Measurements from ENCODE around the gene AHR. TPM values are rescaled to one million over a fixed set of nuclear protein-coding genes. Genes with fewer than 3 reads are reported as not detected.

AHR gene
- total RNA-seq, 1 experiment from 2014 or later = 64.1 TPM

GRCh38 chr7:17297243-17297642 lies 1.2 kb upstream of the AHR start:
- Histone ChIP-seq H3K9me3 (replicated peaks) (no peaks in the 10 kb centered on the region), H3K4me3 (no peak overlapping the region), H3K4me1 (replicated peaks) (peaks cover 19% of the 10 kb centered on the region), H3K27ac (no peak overlapping the region), H3K27me3 (replicated peaks) (no peaks in the 10 kb centered on the region), H3K36me3 (peaks cover 7% of the 10 kb centered on the region)
- no peak for DNase-seq (ENCODE audit: low read depth in 1 of 2, low spot score in 2 of 2)

- peak in 1 of 2 experiments; percentile 49 for DNase-seq (ENCODE audit: low read depth in 1 of 2, low spot score in 2 of 2)
- Histone ChIP-seq H3K4me3 (peak overlapping the region; percentile 91), H3K27ac (peak overlapping the region; percentile 53), H3K9me3 (replicated peaks) (no peaks in the 10 kb centered on the region), H3K27me3 (replicated peaks) (no peaks in the 10 kb centered on the region), H3K36me3 (peaks cover 7% of the 10 kb centered on the region), H3K4me1 (replicated peaks) (peaks cover 19% of the 10 kb centered on the region)
Observed at GRCh38 chr7:17298840-17299482, 509 bp downstream of the AHR start.

GRCh38 chr7:17299483-17299991 lies 1.1 kb downstream of the AHR start:
- Histone ChIP-seq H3K4me1 (replicated peaks) (peaks cover 22% of the 10 kb centered on the region), H3K9me3 (replicated peaks) (no peaks in the 10 kb centered on the region), H3K4me3 (peak overlapping the region; percentile 91), H3K27me3 (replicated peaks) (no peaks in the 10 kb centered on the region), H3K27ac (no peak overlapping the region), H3K36me3 (peaks cover 7% of the 10 kb centered on the region)
- DNase-seq (ENCODE audit: low read depth in 1 of 2, low spot score in 2 of 2) = peak in 1 of 2 experiments; percentile 45

- no peaks in the 10 kb centered on the region for H3K9me3 ChIP-seq (replicated peaks)
- H3K36me3 ChIP-seq = peaks cover 7% of the 10 kb centered on the region
- H3K4me1 ChIP-seq (replicated peaks) = peaks cover 27% of the 10 kb centered on the region
- H3K27me3 ChIP-seq (replicated peaks) = no peaks in the 10 kb centered on the region
- H3K27ac ChIP-seq = no peak overlapping the region
- DNase-seq (ENCODE audit: low read depth in 1 of 2, low spot score in 2 of 2) = peak in 1 of 2 experiments; percentile 13
- H3K4me3 ChIP-seq = peak overlapping the region; percentile 91
Observed at GRCh38 chr7:17300012-17300411, 1.6 kb downstream of the AHR start.

- H3K4me1 ChIP-seq (replicated peaks) = peaks cover 31% of the 10 kb centered on the region
- H3K4me3 ChIP-seq = peak overlapping the region; percentile 91
- H3K27ac ChIP-seq = no peak overlapping the region
- no peaks in the 10 kb centered on the region for H3K27me3 ChIP-seq (replicated peaks)
- H3K9me3 ChIP-seq (replicated peaks) = no peaks in the 10 kb centered on the region
- no peak for DNase-seq (ENCODE audit: low read depth in 1 of 2, low spot score in 2 of 2)
- peaks cover 7% of the 10 kb centered on the region for H3K36me3 ChIP-seq
Observed at GRCh38 chr7:17300437-17300836, 2.0 kb downstream of the AHR start.

GRCh38 chr7:17301471-17302456 lies 3.3 kb downstream of the AHR start:
- DNase-seq (ENCODE audit: low read depth in 1 of 2, low spot score in 2 of 2) = peak in 1 of 2 experiments; percentile 42
- peaks cover 7% of the 10 kb centered on the region for H3K36me3 ChIP-seq
- H3K27ac ChIP-seq = no peak overlapping the region
- no peaks in the 10 kb centered on the region for H3K9me3 ChIP-seq (replicated peaks)
- no peak overlapping the region for H3K4me3 ChIP-seq
- peaks cover 44% of the 10 kb centered on the region for H3K4me1 ChIP-seq (replicated peaks)
- H3K27me3 ChIP-seq (replicated peaks) = no peaks in the 10 kb centered on the region

GRCh38 chr7:17302575-17303142 lies 4.2 kb downstream of the AHR start:
- Histone ChIP-seq H3K4me1 (replicated peaks) (peaks cover 41% of the 10 kb centered on the region), H3K4me3 (no peak overlapping the region), H3K9me3 (replicated peaks) (no peaks in the 10 kb centered on the region), H3K36me3 (peaks cover 7% of the 10 kb centered on the region), H3K27ac (no peak overlapping the region), H3K27me3 (replicated peaks) (no peaks in the 10 kb centered on the region)
- DNase-seq (ENCODE audit: low read depth in 1 of 2, low spot score in 2 of 2) = no peak

GRCh38 chr7:17304926-17305325 lies 6.5 kb downstream of the AHR start:
- Histone ChIP-seq H3K27ac (no peak overlapping the region; the same call in 1 of the 2 replicates), H3K9me3 (replicated peaks) (no peaks in the 10 kb centered on the region), H3K36me3 (peaks cover 4% of the 10 kb centered on the region; the same call in 1 of the 2 replicates), H3K4me1 (replicated peaks) (peaks cover 35% of the 10 kb centered on the region), H3K4me3 (no peak overlapping the region), H3K27me3 (replicated peaks) (no peaks in the 10 kb centered on the region)
- DNase-seq (ENCODE audit: low read depth in 1 of 2, low spot score in 2 of 2) = peak; percentile 49 to 81

GRCh38 chr7:17305387-17306171 lies 7.1 kb downstream of the AHR start:
- DNase-seq (ENCODE audit: low read depth in 1 of 2, low spot score in 2 of 2) = no peak
- H3K36me3 ChIP-seq = peaks cover 8% of the 10 kb centered on the region
- H3K4me3 ChIP-seq = no peak overlapping the region
- H3K9me3 ChIP-seq (replicated peaks) = no peaks in the 10 kb centered on the region
- no peaks in the 10 kb centered on the region for H3K27me3 ChIP-seq (replicated peaks)
- H3K27ac ChIP-seq = no peak overlapping the region; the same call in 1 of the 2 replicates
- H3K4me1 ChIP-seq (replicated peaks) = peaks cover 35% of the 10 kb centered on the region

GRCh38 chr7:17307000-17307399 lies 8.5 kb downstream of the AHR start:
- H3K27me3 ChIP-seq (replicated peaks) = no peaks in the 10 kb centered on the region
- H3K9me3 ChIP-seq (replicated peaks) = no peaks in the 10 kb centered on the region
- H3K36me3 ChIP-seq = peaks cover 22% of the 10 kb centered on the region
- H3K27ac ChIP-seq = no peak overlapping the region
- DNase-seq (ENCODE audit: low read depth in 1 of 2, low spot score in 2 of 2) = no peak
- H3K4me3 ChIP-seq = no peak overlapping the region
- H3K4me1 ChIP-seq (replicated peaks) = peaks cover 29% of the 10 kb centered on the region

GRCh38 chr7:17307558-17307957 lies 9.1 kb downstream of the AHR start:
- Histone ChIP-seq H3K27ac (no peak overlapping the region), H3K4me1 (replicated peaks) (peaks cover 29% of the 10 kb centered on the region), H3K27me3 (replicated peaks) (no peaks in the 10 kb centered on the region), H3K9me3 (replicated peaks) (no peaks in the 10 kb centered on the region), H3K36me3 (peaks cover 25% of the 10 kb centered on the region), H3K4me3 (no peak overlapping the region)
- no peak for DNase-seq (ENCODE audit: low read depth in 1 of 2, low spot score in 2 of 2)

GRCh38 chr7:17307969-17308648 lies 9.7 kb downstream of the AHR start:
- DNase-seq (ENCODE audit: low read depth in 1 of 2, low spot score in 2 of 2) = no peak
- no peaks in the 10 kb centered on the region for H3K9me3 ChIP-seq (replicated peaks)
- H3K4me1 ChIP-seq (replicated peaks) = peaks cover 29% of the 10 kb centered on the region
- H3K36me3 ChIP-seq = peaks cover 26% of the 10 kb centered on the region
- no peak overlapping the region for H3K4me3 ChIP-seq
- no peaks in the 10 kb centered on the region for H3K27me3 ChIP-seq (replicated peaks)
- no peak overlapping the region for H3K27ac ChIP-seq
